ENCODE results near the gene MAST4. TPM values are rescaled to one million over a fixed set of nuclear protein-coding genes. Genes with fewer than 3 reads are reported as not detected.

The MAST4 gene
- total RNA-seq, 4 donors from 2014 or later = 16.2 to 32.8 (median 25.0) TPM

- no peak for ATAC-seq
- Histone ChIP-seq H3K27ac (no peak overlapping the region), H3K27me3 (no peaks in the 10 kb centered on the region), H3K36me3 (no peaks in the 10 kb centered on the region), H3K9me3 (no peaks in the 10 kb centered on the region), H3K4me1 (peaks cover 0 to 18% (median 3%) of the 10 kb centered on the region in 3 donors), H3K4me3 (no peak overlapping the region)
- 78 to 80% methylated on average over 1 of the region's 1 CpG for WGBS, 2 donors (ENCODE audit: low coverage in 1 of 2)
- TF ChIP-seq EP300 (IDR thresholded peaks at IDR 0.05) (no peak), POLR2AphosphoS5 (IDR thresholded peaks at IDR 0.05) (no peak), CTCF (IDR thresholded peaks at IDR 0.05) (no peak), POLR2A (IDR thresholded peaks at IDR 0.05) (no peak)
Observed at GRCh38 chr5:67178085-67178484, 581.9 kb downstream of the MAST4 start.

- Histone ChIP-seq H3K27ac (no peak overlapping the region), H3K27me3 (no peaks in the 10 kb centered on the region), H3K9me3 (no peaks in the 10 kb centered on the region), H3K4me1 (peaks cover 0 to 18% (median 3%) of the 10 kb centered on the region in 3 donors), H3K4me3 (no peak overlapping the region), H3K36me3 (no peaks in the 10 kb centered on the region)
- TF ChIP-seq POLR2AphosphoS5 (IDR thresholded peaks at IDR 0.05) (no peak), CTCF (IDR thresholded peaks at IDR 0.05) (no peak), POLR2A (IDR thresholded peaks at IDR 0.05) (no peak), EP300 (IDR thresholded peaks at IDR 0.05) (no peak)
- no peak for ATAC-seq
- 95 to 98% methylated on average over 7 of the region's 7 CpGs for WGBS, 2 donors (ENCODE audit: low coverage in 1 of 2)
Observed at GRCh38 chr5:67178966-67179365, 582.8 kb downstream of the MAST4 start.

GRCh38 chr5:67179697-67180361 lies 583.6 kb downstream of the MAST4 start:
- no peak for ATAC-seq
- no peaks in the 10 kb centered on the region for H3K27me3 ChIP-seq
- TF ChIP-seq EP300 (IDR thresholded peaks at IDR 0.05) (no peak), CTCF (IDR thresholded peaks at IDR 0.05) (no peak), POLR2AphosphoS5 (IDR thresholded peaks at IDR 0.05) (no peak), POLR2A (IDR thresholded peaks at IDR 0.05) (no peak)
- no peak overlapping the region for H3K27ac ChIP-seq
- no peak overlapping the region for H3K4me3 ChIP-seq
- WGBS, 2 donors (ENCODE audit: low coverage in 1 of 2) = 88 to 94% methylated on average over 5 of the region's 5 CpGs
- H3K36me3 ChIP-seq = no peaks in the 10 kb centered on the region
- no peaks in the 10 kb centered on the region for H3K9me3 ChIP-seq
- peaks cover 0 to 18% (median 3%) of the 10 kb centered on the region in 3 donors for H3K4me1 ChIP-seq

- Histone ChIP-seq H3K4me3 (no peak overlapping the region), H3K27me3 (no peaks in the 10 kb centered on the region), H3K27ac (peak overlapping the region in 2 of 4 donors; percentile 50), H3K36me3 (no peaks in the 10 kb centered on the region), H3K9me3 (no peaks in the 10 kb centered on the region), H3K4me1 (peaks cover 0 to 18% (median 3%) of the 10 kb centered on the region in 3 donors)
- WGBS, 2 donors (ENCODE audit: low coverage in 1 of 2) = 57 to 60% methylated on average over 5 of the region's 5 CpGs
- no peak for ATAC-seq
- TF ChIP-seq CTCF (IDR thresholded peaks at IDR 0.05) (no peak), EP300 (IDR thresholded peaks at IDR 0.05) (no peak), POLR2A (IDR thresholded peaks at IDR 0.05) (no peak), POLR2AphosphoS5 (IDR thresholded peaks at IDR 0.05) (no peak)
Observed at GRCh38 chr5:67181648-67182221, 585.5 kb downstream of the MAST4 start.

All from gastroesophageal sphincter (tissue), 4 donors.